Stomach (tissue), 4 donors: ENCODE measurements around the gene TXNDC2.

Source experiments
- CTCF ChIP-seq, 7 experiments: fragments of 450-650 bp in 4 of 7; fragments of 200-600 bp in 3 of 7; sonication (generic) in 3 of 7; IDR thresholded peaks; one replicate each; pipeline ENCODE4 v1.5.1; 2016 to 2019; ENCODE audit warnings: antibody characterized with exemption in 7 of 7, control low read depth in 2 of 7, mild to moderate bottlenecking in 1 of 7
- POLR2AphosphoS5 ChIP-seq, 3 donors: sonication (generic); formaldehyde crosslinking; IDR thresholded peaks; one replicate each; pipeline ENCODE4 v1.6.1; 2016; ENCODE audit warnings: antibody characterized with exemption in 3 of 3

GRCh38 chr18:9872823-9873222 is 12.9 kb upstream of the TXNDC2 start:
- no peak for TF ChIP-seq POLR2AphosphoS5 (IDR thresholded peaks at IDR 0.05)
- no peak for TF ChIP-seq CTCF (IDR thresholded peaks at IDR 0.05)
